Activated CD4-positive, alpha-beta T cell treated with anti-CD3 and anti-CD28 coated beads, Interleukin-2, amount 50 U/mL, for 48 hours (primary cell): ENCODE measurements around the gene CCDC61.

Experiments
- DNase-seq, 2 experiments: peaks; one replicate each; pipeline ENCODE4 v3.0.0-alpha.2; 2020

The CCDC61 gene

GRCh38 chr19:45975306-45976070 lies 19.8 kb upstream of the CCDC61 start:
- no peak for DNase-seq

DNA sequence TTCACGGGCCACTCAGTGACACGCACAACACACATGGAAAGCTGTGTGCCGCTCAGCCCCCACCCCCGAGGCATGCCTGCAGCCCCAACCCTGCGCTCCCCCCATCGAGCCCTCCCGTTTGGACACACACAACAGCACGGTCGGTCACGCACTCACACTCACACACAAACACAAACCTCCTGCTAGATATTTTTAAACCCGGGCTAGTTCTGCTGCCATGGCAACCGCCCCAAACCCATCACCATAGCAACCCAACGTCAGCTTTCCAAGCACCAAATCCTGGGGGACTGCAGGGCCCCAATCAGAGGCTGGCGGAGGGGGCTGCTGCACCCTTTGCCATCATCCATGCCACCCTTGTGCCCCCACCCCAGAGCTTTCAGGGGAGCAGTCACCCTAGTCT lies 19.1 kb upstream of the CCDC61 start:
- no peak for DNase-seq

- DNase-seq, result no peak
Measured at GRCh38 chr19:45978156-45978555, 17.1 kb upstream of the CCDC61 start.

GRCh38 chr19:45981350-45981749 lies 13.9 kb upstream of the CCDC61 start:
- no peak for DNase-seq

GRCh38 chr19:45985321-45985720 lies 9.9 kb upstream of the CCDC61 start:
- no peak for DNase-seq

DNA sequence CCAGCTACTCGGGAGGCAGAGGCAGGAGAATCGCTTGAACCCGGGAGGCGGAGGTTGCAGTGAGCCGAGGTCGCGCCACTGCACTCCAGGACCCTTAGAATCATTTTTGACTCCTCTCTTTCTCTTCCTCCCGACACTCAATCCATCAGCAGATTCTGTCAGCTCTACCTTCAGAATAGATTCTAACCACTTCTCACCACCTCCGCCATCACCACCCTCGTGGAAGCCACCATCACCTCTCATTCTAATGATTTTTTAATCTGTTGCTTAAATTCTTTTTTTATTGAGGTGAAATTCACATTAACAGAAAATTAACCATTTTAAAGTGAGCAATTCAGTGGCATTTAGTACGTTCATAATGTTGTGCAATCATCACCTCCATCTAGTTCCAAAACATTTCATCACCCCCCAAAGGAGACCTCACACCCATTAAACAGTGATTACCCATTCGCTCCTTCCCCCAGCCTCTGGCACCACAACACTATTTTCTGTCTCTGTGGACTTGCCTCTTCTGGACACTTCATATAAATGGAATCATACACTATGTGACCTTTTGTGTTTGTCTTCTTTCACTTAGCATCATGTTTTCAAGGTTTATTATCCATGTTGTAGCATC lies 5.0 kb upstream of the CCDC61 start:
- DNase-seq, result no peak

- DNase-seq, result no peak
Measured at GRCh38 chr19:45994456-45994997, 740 bp upstream of the CCDC61 start.

DNA sequence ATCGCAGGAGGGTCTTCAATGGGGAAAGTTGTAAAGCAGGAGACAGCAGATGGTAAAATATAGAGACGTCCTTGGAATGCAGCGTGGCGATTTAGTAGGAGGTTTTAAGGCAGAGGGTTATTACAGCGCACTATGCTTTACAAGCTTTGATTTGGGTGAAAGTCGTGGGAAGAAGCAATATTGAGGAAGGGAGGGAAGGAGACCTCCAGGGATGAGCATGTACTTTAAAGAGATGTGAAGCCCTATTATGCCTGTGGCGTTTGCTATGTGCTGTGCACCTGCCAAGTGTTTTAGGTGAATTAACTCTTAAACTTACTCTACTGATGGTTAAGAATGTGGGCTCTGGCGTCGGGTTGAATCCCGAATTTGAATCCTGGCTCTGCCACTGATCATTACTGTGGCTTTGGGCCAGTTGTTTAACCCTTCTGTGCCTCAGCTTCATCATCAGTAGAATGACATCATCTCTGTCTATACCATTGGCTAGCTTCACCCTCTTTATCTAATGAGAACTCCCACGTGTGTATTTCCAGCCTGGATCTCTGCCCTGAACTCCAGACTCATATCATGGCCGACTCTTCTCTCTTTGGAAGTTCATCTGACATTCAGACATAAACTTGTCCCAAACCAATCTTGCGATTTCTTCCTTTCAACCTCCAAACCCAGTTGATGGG lies 583 bp downstream of the CCDC61 start:
- no peak for DNase-seq

- DNase-seq, result no peak
Measured at GRCh38 chr19:45996933-45997332, 1.7 kb downstream of the CCDC61 start.

DNA sequence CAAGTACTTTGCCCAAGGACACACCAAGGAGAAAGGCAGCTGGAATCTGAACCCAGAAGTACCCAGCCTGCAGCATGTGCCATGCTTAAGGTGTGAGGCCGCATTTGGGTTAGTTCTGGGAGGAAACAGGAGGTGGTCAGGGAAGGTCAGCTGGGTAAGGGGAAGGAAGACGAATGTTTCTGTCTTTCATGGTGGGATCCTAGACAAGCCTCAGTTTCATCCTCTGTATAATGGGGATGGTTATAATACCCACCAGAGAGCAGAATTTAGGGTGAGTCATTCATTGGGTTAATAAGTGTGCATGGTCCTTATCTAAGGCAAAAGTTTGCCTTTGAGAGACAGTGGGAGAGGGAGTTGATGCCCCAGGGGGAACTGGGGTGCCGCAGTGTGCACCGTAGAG lies 3.6 kb downstream of the CCDC61 start:
- no peak for DNase-seq

DNA sequence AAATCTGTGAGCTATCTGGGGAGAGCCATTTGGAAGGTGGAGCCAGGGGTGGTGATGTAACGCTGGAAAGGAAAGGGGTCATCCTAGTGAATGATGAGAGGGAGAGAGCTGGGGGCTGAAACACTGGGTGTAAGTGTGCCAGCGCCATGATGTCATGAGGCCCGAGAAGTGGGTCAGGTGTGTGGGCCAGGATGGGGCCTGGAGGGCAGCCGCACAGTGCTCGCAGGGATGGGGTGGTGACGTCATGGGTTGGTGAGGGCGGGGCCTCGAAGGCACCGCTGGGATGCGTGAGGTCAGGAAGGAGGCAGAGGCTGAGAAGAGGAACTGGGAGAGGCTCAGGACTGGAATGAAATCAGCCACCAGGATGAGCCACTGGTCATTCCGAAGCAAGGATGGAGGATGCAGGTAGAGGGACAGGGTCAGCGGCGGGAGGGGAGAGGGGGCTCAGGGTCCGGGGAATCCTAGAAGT lies 4.4 kb downstream of the CCDC61 start:
- DNase-seq, result peak in 1 of 2 experiments; percentile 22

DNA sequence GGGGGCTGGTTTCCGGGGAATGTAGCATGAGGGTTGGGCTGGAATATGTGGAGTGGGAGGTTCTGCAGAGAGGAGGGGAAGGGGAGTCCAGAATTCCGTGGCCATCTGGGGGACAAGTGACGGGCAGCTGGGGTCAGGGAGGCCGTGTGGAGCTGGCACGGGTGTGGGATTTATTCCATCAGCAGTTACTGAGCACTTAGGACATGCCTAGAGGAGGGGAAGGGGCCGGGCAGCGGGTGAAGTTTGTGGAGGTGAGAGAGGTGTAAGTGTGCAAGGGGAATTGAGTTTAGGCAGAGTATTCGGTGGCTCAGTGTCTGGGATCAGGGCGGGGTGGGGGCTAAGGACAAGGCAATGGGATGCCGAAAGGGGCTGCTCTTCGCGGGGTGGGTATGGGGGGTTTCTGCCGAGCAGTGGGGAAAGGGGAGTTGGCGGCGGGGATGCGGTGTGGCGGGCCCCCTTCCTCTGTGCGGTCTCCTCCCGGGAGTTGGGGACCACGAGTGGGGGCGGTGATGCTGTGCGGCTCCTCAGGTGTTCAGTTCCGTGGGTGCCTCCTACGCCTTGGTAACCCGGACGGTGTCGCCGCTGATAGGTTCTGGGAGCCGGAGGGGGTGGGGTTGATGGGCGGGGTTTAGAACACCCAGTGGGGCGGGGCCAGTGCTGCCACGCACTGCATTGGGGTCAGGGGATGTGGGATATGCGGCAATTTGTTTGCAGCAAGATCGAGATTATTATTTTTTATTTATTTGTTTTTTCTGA lies 5.4 kb downstream of the CCDC61 start:
- peak; percentile 66 to 67 for DNase-seq

DNA sequence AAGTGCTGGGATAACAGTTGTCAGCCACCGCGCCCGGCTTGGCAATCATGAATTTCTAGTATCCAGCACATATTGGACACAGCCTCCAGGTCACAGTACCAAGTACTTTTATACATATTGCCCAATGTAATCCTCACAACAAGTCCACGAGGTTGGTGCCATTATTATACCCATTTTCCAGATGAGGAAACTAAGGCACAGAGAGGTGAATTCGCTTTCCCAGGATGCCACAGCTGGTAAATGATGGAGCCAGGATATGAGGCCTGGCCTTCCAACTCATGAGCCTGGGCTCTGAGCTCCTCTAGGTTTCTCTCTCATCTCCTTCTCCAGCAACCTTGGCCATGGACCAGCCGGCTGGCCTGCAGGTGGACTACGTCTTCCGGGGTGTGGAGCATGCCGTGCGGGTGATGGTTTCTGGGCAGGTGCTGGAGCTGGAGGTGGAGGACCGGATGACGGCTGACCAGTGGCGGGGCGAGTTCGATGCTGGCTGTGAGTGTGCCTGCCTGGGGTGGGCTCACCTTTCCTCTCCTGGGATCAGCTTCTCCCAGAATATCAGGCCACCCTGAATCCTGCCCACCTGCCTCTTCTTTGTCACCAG lies 7.5 kb downstream of the CCDC61 start:
- no peak for DNase-seq

DNA sequence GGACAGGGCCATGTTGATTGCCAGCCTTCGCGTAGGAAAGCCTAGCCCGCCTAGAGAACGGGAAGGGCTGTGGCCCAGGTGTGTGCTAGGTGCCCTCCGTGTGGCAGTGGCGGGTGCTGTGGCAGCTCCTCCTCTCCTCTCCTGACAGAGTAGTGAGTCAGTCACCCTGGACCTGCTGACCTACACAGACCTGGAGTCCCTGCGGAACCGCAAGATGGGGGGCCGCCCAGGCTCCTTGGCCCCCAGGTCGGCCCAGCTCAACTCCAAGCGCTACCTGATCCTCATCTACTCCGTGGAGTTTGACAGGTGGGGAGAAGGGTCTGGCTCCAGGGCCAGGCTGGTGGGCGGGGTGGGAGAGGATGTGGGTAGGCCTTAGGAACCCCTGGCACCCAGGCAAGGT lies 11.1 kb downstream of the CCDC61 start:
- DNase-seq, result no peak

DNA sequence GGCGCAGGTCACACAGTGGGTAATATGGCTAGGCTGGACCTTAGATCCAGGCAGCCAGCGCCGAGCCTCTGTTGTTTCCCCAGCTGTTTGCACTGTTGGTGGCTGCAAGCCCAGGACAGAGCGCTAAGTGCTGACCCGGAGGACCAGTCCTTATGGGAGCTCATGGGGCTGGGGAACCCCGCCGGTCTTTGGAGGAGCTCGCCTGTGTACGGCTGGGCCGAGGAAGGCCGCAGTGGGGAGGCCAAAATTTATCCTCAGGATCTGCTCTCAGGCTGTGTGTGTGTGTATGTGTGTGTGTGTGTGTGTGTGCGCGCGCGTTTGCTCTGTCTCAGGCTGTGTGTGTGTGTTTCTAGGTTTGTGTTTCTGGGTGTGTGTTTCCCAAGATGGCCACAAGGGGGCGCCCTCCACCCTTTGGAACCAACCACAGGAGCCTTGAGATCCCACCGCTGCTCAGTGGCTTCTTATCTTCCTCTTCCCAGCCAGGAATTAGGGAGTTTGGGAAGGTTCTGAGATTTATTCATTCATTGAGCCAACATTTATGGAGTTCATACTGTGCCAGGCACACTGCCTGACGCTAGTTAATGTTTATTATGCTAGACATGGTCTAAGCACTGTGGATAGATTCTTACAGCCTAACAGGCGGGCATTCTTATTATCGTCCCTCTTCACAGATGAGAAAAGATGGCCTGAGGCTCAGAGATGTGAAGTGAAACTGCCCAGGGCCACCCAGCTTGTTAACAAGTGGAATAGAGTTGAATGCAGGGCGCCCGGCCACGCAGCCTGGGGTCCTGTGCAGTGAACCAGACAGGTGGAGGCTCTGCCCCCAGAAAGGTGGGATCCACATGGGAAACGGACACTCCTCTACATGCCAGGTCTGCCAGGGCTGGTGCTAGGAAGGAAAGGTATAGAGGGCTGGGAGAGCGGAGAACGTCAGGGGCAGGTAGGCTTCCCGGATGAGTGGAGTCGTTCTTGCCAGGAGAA lies 14.6 kb downstream of the CCDC61 start:
- DNase-seq, result peak; percentile 72 to 75

GRCh38 chr19:46014534-46014933 lies 19.3 kb downstream of the CCDC61 start:
- no peak for DNase-seq

- peak; percentile 71 to 74 for DNase-seq
Measured at GRCh38 chr19:46014941-46015686, 19.8 kb downstream of the CCDC61 start.

DNA sequence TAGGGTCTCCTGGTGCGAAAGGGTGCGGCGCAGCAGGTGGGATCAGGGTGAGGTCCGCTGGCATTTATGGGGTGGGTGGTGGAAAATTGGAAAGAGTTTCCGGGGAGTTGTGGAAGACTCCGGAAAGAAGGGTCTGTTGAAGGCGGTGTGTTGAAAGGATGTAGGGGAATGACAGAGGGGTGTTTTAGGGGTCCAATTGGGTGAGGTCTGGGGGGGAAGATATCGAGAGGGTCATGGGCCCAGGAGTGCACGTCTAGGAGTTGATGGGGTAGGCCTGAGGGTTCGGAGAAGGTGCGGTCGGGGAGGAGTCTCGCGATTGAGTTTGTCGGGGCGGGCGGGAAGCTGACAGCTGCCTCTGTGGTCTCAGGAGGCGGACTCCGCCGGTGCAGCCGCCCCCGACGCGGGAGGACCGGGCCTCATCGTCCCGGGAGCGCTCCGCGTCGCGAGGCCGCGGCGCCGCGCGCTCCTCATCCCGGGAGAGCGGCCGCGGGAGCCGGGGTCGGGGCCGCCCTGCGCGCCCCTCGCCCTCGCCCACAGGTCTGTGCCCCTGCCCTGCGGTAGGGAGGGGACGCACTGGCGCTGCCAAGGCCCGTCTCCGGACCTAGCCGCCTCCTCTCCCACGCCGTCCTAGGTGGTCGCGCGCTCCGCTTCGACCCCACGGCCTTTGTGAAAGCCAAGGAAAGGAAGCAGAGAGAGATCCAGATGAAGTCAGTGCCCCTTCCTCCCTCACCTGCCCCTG lies 20.6 kb downstream of the CCDC61 start:
- peak; percentile 35 to 42 for DNase-seq

- DNase-seq, result peak; percentile 82 to 86
Measured at GRCh38 chr19:46016426-46017094, 21.3 kb downstream of the CCDC61 start.
